Endodermal cell (in vitro differentiated cells): ENCODE measurements around the gene SAP30. TPM values are rescaled to one million over a fixed set of nuclear protein-coding genes. Genes with fewer than 3 reads are reported as not detected.

ENCODE experiments used
- DNase-seq: peaks from one replicate; pipeline ENCODE4 v3.0.0-alpha.2; 2017
- H3K27ac ChIP-seq: 2 replicates; pipeline ENCODE4 v1.5.1; 2013; ENCODE audit warnings: mild to moderate bottlenecking, low read depth, low read length, moderate library complexity
- H3K27me3 ChIP-seq: 2 replicates; pipeline ENCODE4 v1.6.1; 2013; ENCODE audit warnings: mild to moderate bottlenecking, low read length, moderate library complexity; ENCODE audit not compliant: insufficient read depth, control insufficient read depth, poor library complexity, severe bottlenecking
- H3K36me3 ChIP-seq: 2 replicates; pipeline ENCODE4 v1.7.0; 2013; ENCODE audit warnings: mild to moderate bottlenecking, low read length, moderate library complexity; ENCODE audit not compliant: control insufficient read depth, insufficient read depth
- H3K4me1 ChIP-seq: one replicate; pipeline ENCODE4 v1.7.0; 2013; ENCODE audit warnings: low read length; ENCODE audit not compliant: control insufficient read depth, insufficient read depth
- H3K4me3 ChIP-seq: 2 replicates; pipeline ENCODE4 v1.5.1; 2013; ENCODE audit warnings: mild to moderate bottlenecking, low read length, moderate library complexity
- H3K9ac ChIP-seq: 2 replicates; pipeline ENCODE4 v1.6.1; 2013; ENCODE audit warnings: mild to moderate bottlenecking, low read length, moderate library complexity; ENCODE audit not compliant: poor library complexity, severe bottlenecking; ENCODE audit errors: extremely low read depth
- H3K9me3 ChIP-seq: 2 replicates; pipeline ENCODE4 v1.6.1; 2013; ENCODE audit warnings: mild to moderate bottlenecking, low read length, moderate library complexity; ENCODE audit not compliant: control insufficient read depth
- H3K27ac Mint-ChIP-seq: 2 replicates; pipeline ENCODE4 v1.8.0; 2020; ENCODE audit warnings: mixed read lengths
- H3K27me3 Mint-ChIP-seq: 2 replicates; pipeline ENCODE4 v1.8.0; 2021; ENCODE audit warnings: mild to moderate bottlenecking, mixed read lengths; ENCODE audit not compliant: insufficient read depth
- H3K36me3 Mint-ChIP-seq: 2 replicates; pipeline ENCODE4 v1.8.0; 2020; ENCODE audit warnings: low read depth, mixed read lengths
- H3K4me1 Mint-ChIP-seq: 2 replicates; pipeline ENCODE4 v1.8.0; 2020; ENCODE audit warnings: mixed read lengths
- H3K4me3 Mint-ChIP-seq: 2 replicates; pipeline ENCODE4 v1.8.0; 2020; ENCODE audit warnings: mild to moderate bottlenecking, moderate library complexity, mixed read lengths
- H3K9me3 Mint-ChIP-seq: 2 replicates; pipeline ENCODE4 v1.8.0; 2020; ENCODE audit warnings: mild to moderate bottlenecking, mixed read lengths
- WGBS, 2 experiments: methylation state at CpG; one replicate each; pipeline versions ENCODE4 v1.1.5 to v1.1.7; 2013; ENCODE audit warnings: missing lambda C conversion rate in 2 of 2, mixed read lengths in 1 of 2; ENCODE audit not compliant: insufficient coverage in 1 of 2, insufficient read length in 1 of 2; 5-methylcytosine and 5-hydroxymethylcytosine counted together
- total RNA-seq, 2 donors: library from RNA; stranded (reverse); fragmentation: NEBNext Ultra II Directional in 1 of 2; extraction: Animal tissue kit (Norgen Biotek cat#: 25700) in 1 of 2; gene quantifications; 2 replicates in 1 of 2; 3 replicates in 1 of 2; pipeline ENCODE4 v1.2.1, GENCODE V29; 2021
- TF ChIP-seq, protein P1 (sequence below): fragments of 200-600 bp; sonication (generic); conservative IDR thresholded peaks from 2 replicates; pipeline ENCODE4 v1.5.0; 2021; ENCODE audit warnings: antibody characterized with exemption, mild to moderate bottlenecking

Gene SAP30
- total RNA-seq, 2 donors from 2014 or later = 8.7 to 10.8 TPM

DNA sequence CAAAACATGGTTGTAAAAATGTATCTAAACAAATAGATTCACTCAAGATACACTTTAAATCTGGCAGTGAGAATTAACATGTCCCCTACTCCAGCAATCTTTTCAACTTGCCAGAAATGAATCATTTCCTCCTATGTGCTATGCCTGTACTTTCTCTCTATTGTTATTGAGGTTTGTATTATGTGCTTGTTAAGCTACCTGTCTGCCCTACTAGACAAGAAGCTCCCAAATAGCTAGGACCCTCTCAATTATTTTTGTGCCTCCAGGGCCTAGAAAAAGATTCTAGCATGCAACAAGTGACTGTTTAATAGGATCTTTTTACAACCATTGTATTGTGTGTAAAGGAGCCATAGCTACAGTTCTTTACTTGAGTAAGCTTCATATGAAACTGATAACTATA, 3.5 kb upstream of the SAP30 start:
- Mint-ChIP-seq H3K27ac (no peak overlapping the region), H3K9me3 (no peaks in the 10 kb centered on the region), H3K4me3 (no peak overlapping the region), H3K36me3 (no peaks in the 10 kb centered on the region), H3K27me3 (peaks cover 1% of the 10 kb centered on the region), H3K4me1 (peaks cover 3% of the 10 kb centered on the region)
- DNase-seq = no peak
- no peaks in the 10 kb centered on the region for H3K27me3 ChIP-seq
- H3K27ac ChIP-seq = no peak overlapping the region
- TF ChIP-seq, protein P1, sequence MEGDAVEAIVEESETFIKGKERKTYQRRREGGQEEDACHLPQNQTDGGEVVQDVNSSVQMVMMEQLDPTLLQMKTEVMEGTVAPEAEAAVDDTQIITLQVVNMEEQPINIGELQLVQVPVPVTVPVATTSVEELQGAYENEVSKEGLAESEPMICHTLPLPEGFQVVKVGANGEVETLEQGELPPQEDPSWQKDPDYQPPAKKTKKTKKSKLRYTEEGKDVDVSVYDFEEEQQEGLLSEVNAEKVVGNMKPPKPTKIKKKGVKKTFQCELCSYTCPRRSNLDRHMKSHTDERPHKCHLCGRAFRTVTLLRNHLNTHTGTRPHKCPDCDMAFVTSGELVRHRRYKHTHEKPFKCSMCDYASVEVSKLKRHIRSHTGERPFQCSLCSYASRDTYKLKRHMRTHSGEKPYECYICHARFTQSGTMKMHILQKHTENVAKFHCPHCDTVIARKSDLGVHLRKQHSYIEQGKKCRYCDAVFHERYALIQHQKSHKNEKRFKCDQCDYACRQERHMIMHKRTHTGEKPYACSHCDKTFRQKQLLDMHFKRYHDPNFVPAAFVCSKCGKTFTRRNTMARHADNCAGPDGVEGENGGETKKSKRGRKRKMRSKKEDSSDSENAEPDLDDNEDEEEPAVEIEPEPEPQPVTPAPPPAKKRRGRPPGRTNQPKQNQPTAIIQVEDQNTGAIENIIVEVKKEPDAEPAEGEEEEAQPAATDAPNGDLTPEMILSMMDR = no peak
- no peaks in the 10 kb centered on the region for H3K36me3 ChIP-seq
- no peaks in the 10 kb centered on the region for H3K4me1 ChIP-seq
- H3K4me3 ChIP-seq = no peak overlapping the region
- no peak overlapping the region for H3K9ac ChIP-seq
- H3K9me3 ChIP-seq = no peaks in the 10 kb centered on the region

DNA sequence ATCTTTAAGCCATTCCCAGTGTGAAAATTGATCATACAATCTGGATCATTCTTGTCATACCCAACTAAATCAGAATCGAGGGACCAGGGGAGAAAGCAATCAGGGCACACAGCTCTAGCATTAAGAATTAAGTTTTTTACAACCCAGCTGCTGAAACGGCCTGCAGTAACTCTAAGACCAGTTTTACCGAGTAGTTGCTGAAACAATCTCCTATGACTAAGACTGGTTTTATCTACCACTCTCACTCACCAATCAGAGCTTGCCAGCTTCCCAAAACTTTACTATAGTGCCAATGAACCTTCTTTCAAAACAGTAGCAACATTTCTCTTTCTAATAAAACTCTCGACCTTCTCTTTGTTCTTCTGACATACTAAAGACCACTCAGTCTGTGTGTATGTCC, 2.8 kb upstream of the SAP30 start:
- no peak for DNase-seq
- no peaks in the 10 kb centered on the region for H3K9me3 Mint-ChIP-seq
- H3K9ac ChIP-seq = no peak overlapping the region
- no peaks in the 10 kb centered on the region for H3K4me1 ChIP-seq
- H3K36me3 Mint-ChIP-seq = no peaks in the 10 kb centered on the region
- WGBS, 2 experiments = 85 to 96% methylated on average over 4 of the region's 4 CpGs
- H3K36me3 ChIP-seq = no peaks in the 10 kb centered on the region
- TF ChIP-seq, protein P1 = no peak
- H3K27me3 ChIP-seq = no peaks in the 10 kb centered on the region
- no peak overlapping the region for H3K27ac Mint-ChIP-seq
- no peak overlapping the region for H3K27ac ChIP-seq
- H3K4me1 Mint-ChIP-seq = peaks cover 5% of the 10 kb centered on the region
- H3K4me3 Mint-ChIP-seq = no peak overlapping the region
- H3K4me3 ChIP-seq = no peak overlapping the region
- peaks cover 1% of the 10 kb centered on the region for H3K27me3 Mint-ChIP-seq
- no peaks in the 10 kb centered on the region for H3K9me3 ChIP-seq

DNA sequence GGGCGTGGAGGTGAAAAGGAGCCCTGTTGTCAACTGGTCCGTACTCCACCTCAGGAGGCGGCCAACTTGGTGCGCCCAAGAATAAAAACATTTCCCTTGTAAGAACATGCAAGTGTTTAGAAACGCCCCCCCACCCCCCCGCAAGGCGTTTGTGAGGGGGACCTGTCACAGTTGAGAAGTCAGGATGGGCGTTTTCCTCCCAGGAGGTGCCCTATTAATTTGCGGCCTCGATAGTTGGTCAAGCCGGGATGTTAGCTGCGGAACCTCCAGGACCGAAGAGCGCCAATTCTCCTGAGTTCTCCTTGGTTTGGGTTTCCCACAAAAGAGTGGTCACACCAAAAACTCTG, 651 bp upstream of the SAP30 start:
- TF ChIP-seq, protein P1 = no peak
- Histone ChIP-seq H3K27ac (peak overlapping the region; percentile 66), H3K4me3 (peak overlapping the region; percentile 99), H3K9me3 (no peaks in the 10 kb centered on the region), H3K9ac (peak overlapping the region; percentile 70), H3K4me1 (no peaks in the 10 kb centered on the region), H3K27me3 (no peaks in the 10 kb centered on the region), H3K36me3 (no peaks in the 10 kb centered on the region)
- WGBS, 2 experiments = 0% methylated on average over 6 to 14 of the region's 14 CpGs
- Mint-ChIP-seq H3K27me3 (no peaks in the 10 kb centered on the region), H3K27ac (peak overlapping the region; percentile 97), H3K4me3 (peak overlapping the region; percentile 91), H3K4me1 (peaks cover 5% of the 10 kb centered on the region), H3K9me3 (no peaks in the 10 kb centered on the region), H3K36me3 (peaks cover 2% of the 10 kb centered on the region)
- no peak for DNase-seq
